ENCODE data around the gene NOS2.
"Not testable (repeated sequence)": the region's sequence is repeated elsewhere in the genome, so short reads cannot be mapped to it uniquely, and the experiment has no call there.

NOS2 gene

DNA sequence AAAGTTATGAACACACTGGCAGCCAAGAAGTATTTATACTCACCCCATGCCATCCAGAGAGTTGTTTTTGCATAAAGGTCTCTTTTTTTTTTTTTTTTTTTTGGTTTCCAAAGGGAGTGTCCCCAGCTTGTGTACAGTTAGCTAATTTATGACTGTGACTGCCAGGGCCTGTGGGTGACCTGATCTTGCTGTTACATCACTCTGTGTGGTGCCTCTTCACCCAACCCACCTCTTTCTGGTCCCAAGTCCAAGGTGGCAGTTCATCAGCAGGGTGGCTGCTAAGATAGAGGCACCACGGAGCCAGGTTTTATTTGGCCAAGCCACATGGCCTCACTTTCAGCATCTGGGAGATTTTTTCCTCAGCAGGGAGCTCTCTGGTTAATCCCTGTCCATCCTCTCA, at the start of gene NOS2:
TSS of gene NOS2 (minus strand) at position 8 of the 400 bp plus-strand sequence. CDS start 1,720 bp downstream, outside the sequence.
- no peak for DNase-seq (ENCODE audit: low read depth in 3 of 3)

DNA sequence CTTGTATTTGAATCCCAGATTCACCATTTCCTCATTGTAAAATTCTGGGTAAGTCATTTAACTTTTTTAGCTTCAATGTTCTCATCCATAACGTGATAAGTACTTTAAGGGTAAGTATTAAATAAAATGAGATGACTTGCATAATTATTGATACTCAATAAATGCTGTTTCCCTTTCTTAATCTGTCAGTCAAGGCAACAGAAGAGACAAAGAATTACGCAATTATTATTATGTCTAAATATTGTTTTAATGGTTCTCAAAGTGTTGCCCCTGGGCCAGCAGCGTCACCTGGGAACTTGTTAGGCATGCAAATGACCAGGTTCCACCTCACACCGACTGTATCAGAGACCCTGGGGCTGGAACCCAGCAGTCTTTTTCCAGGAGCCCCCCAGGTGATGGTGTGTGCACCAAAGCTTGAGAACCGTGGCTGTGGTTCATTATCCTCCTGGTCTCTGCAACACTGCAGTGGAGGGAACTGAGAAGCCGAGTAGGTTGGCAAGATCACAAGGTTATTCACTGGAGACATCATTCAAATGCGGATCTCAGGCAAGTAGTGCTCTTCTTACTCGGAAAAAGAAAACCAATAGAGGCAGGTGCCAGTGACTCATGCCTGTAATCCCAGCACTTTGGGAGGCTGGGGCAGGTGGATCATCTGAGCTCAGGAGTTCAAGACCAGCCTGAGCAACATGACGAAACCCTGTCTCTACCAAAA, 49.3 kb upstream of the NOS2 start:
- DNase-seq (ENCODE audit: low read depth in 3 of 3) = no peak

DNA sequence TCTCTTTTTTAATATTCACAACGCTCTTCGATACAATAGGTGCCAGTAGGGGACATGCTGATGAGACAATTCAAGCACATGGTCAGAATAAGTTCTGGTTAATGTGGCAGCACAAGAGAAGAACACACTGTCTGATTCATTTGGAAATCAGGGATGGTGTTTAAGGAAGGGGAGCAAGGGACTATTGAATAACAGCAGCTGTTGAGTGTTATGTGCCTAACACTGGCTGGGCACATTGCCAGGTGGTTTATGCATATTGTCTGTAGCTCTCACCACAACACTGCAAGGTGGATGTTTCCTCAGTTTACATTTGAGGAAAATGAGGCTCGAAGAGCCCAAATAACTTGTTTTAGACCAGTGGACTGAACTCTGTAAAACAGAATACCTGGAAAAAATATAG, 48.6 kb upstream of the NOS2 start:
- no peak for DNase-seq (ENCODE audit: low read depth in 3 of 3)

DNA sequence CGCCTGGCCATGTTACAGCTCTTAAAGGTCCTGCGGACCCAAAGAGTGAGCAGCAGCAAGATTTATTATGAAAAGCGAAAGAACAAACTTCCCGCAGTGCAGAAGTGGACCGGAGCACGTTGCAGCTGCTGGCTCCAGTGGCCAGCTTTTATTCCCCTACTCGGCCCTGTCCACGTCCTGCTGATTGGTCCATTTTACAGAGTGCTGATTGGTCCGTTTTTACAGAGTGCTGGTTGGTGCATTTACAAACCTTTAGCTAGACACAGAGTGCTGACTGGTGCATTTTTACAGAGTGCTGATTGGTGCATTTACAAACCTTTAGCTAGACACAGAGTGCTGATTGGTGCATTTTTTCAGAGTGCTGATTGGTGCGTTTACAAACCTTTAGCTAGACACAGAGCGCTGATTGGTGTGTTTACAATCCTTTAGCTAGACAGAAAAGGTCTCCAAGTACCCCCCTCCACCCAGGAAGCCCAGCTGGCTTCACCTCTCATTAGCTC, 46.5 kb upstream of the NOS2 start:
- not testable (repeated sequence) for DNase-seq (ENCODE audit: low read depth in 3 of 3)

DNA sequence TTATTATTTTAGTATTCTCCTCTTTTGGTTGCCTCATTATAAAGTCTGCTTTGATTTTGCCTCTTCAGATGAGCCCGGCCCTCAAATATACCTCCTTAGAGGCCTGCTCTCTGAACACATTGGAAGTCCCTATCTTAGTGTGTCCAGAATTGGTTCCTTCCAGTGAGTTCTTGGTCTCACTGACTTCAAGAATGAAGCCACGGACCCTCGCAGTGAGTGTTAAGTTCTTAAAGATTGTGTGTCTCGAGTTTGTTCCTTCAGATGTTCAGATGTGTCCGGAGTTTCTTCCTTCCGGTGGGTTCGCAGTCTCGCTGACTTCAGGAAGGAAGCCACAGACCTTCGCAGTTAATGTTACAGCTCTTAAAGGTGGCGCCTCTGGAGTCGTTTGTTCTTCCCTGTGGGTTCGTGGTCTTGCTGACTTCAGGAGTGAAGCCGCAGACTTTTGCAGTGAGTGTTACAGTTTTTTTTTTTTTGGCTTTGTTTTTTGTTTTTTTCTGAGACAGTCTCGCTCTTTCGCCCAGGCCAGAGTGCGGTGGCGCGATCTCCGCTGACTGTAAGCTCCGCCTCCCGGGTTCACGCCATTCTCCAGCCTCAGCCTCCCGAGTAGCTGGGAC, 45.8 kb upstream of the NOS2 start:
- no peak for DNase-seq (ENCODE audit: low read depth in 3 of 3)

DNA sequence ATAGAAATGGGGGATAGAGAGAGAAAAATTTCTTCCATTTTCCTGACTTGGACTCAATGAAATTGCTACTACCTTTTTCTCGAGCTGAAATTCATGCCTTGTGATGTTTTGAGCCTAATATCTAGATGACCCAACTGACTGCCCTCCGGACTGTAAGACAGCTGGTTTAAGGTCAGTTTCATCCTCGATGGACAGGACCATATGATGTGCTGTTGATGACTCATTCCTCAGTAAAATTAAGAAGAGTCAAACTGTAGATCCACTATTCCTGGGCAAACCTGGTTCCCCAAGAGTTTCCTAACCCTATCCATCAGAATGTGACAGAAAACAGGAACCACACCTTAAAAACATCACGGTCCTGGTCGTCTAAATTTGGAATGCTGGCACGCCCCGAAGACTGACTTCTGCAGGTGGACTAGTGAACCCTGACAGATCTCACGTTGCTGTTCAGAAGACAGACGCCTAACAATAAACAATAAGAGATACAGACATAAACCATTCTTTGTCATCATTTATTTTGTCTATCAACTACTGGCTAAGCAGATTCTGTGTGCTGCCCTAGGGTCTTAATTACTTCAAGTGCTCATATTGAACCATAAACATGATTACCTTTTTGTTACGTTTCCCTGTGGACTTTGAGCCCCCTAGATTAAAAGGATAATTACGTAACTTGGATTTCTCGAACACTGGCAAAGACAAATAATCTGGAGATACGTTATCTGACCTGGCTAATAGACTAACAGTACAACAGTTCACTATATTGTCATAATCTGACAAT, 45.1 kb upstream of the NOS2 start:
- no peak for DNase-seq (ENCODE audit: low read depth in 3 of 3)

DNA sequence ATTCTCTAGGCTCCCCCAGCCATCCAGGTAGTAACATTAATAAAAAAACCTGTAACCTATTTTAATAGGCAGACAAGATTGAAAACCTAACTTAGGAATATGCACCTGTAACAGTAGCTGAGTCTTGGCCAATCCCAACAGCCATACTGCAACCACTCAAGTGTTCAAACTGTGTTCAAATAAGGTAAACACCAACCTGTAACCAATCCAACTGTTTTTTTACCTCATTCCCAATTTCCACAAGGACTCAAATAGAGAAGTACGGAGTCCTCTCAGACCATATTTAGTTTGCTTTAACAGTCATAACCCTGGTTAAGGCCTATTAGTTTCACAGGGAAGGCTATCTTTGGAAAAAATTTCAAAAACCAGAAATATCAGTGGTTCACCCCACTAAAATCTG, 40.4 kb upstream of the NOS2 start:
- DNase-seq (ENCODE audit: low read depth in 3 of 3) = no peak

DNA sequence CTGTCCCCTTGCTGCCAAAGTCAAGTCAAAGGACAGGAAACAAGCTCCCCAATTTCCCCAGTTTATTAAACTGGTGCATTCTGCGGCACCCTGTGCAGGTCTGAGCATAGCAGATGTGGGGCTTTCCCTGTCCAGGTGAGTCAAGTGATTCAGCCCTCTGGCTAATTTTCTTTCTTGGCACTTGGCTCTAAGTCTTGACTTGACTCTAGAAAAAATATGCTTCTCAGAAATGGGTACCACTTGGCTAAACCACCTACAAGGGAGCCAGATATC, 40.0 kb upstream of the NOS2 start:
- DNase-seq (ENCODE audit: low read depth in 3 of 3) = not testable (repeated sequence)

DNA sequence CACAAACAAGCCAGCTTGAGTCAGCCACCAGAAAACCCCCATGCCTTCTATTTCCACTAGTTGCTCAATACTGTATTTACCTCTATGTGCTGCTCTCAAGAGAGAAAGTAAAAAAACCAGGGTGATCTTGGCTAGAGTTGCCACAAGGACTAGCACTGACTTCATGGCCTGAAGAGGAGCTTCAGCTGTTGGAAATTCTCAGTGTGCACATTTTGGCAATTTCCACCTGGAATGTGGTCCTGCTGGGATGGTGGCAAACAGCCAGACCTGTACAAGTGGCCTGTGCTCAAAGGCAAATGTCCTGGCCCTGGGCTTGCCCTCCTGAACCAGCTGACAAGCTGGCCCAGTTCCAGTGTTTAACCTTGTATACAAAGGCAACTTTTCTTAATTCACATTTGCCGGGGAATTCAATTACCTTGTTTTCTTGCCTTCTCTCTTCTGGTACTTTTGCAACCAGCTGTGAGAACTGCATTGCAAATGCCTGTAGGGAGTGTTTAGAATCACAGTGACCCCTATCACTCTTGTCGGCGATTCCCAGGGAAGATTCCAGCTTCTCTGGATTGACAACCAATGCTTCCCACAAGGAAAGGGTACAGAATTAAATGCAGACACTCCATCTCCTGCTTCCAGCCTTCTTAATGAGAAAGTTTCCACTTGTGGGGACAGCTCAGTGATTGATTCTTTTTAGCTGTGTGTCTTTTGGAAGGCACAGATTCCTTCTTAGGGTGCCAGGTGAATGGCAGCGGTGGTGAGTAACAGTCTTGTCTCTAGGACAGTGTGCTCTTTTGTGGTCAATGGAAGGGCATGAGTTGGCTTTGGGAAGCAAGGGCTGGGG, 39.5 kb upstream of the NOS2 start:
- not testable (repeated sequence) for DNase-seq (ENCODE audit: low read depth in 3 of 3)

DNA sequence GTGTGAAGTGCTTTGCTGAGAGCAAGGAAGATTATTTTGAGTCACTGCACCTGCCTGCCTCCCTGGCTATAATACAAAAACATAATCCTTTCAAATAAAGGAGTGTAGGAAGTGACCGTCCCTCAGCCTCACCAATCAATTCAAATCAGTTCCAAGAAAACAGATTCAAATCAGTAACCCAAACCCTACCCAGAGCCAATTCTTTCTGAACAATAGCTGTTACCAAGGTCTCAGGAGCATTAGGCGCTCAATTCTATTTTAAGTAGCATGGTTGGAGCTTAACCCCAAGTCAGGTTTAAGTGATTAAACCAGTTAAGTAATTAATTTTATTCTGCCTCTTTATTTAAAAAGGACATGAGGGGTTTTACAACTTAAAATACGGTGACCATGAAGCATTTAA, 38.3 kb upstream of the NOS2 start:
- DNase-seq (ENCODE audit: low read depth in 3 of 3) = not testable (repeated sequence)

DNA sequence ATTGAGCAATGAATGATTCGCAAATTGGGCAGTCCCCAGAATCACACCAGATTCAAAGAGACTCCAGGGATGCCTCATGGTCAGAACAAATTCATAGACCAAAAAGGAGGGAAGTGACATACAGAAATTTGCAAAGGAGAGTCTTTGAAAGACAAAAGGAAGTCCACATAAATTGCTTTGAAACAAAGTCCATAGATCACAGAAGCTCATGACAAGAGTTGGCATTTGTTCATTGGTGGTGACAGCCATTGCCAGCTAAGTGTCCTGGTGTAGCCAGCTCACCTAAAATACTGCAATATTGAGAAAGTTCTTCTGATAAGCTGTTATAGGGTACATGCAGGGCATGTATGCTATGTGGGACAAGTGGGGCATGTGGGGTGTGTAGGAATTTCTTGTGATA, 37.4 kb upstream of the NOS2 start:
- not testable (repeated sequence) for DNase-seq (ENCODE audit: low read depth in 3 of 3)

DNA sequence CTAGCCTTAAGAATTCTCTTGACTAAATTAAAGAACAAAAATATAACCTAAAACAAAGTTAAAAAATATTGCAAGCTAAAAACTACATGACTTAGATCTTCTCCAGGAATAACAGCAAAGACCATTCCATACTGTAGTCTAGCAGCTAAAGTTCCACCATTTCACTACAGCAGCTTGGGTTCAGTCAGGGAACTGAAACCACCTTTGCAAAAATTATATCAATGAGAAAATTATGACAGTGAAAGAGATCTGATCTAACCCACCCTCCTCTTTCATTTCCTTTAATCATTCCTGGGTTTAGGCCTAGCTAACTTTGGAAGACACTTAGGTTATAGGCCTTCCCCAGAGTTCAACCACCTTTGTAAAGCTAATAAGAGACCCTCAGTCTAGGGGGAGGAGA, 36.3 kb upstream of the NOS2 start:
- no peak for DNase-seq (ENCODE audit: low read depth in 3 of 3)

DNA sequence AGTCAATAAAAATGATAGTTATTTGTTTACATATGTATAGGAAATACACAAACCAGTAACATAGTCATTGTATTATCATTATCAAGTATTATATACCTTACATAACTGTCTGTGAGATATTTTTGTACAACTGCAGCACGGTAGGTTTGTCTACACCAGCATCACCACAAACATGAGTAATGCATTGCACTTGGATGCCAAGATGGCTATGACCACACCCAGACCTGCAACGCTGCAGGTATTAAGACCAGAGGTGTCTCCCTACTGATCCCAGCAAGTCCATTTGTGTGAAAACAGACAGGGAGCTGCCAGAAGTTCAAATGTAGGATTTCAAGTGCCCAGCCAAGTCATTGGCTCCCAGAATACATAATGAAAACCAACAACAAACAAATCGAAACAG, 34.2 kb upstream of the NOS2 start:
- no peak for DNase-seq (ENCODE audit: low read depth in 3 of 3)

DNA sequence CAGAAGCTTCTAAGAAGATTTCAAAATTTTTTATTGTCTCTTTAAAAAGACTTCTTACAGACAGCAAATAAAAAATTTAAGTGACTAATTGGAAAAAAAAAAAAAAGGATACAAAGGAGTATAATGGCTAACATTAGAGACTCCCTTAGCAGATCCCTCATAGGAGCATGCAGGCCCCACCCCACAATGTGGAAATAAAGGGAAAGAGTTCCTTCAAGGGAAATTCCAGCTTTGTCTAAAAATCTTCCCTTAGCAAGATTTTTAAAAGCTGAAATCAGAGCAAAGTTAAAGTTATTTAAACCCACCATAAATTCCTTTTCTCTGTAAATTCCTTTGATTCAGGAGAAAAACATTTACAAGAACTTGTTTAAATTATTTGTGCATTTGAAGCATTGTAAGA, 32.5 kb upstream of the NOS2 start:
- DNase-seq (ENCODE audit: low read depth in 3 of 3) = no peak

DNA sequence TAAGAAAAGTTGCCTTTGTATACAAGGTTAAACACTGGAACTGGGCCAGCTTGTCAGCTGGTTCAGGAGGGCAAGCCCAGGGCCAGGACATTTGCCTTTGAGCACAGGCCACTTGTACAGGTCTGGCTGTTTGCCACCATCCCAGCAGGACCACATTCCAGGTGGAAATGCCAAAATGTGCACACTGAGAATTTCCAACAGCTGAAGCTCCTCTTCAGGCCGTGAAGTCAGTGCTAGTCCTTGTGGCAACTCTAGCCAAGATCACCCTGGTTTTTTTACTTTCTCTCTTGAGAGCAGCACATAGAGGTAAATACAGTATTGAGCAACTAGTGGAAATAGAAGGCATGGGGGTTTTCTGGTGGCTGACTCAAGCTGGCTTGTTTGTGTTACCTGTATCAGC, 29.6 kb upstream of the NOS2 start:
- not testable (repeated sequence) for DNase-seq (ENCODE audit: low read depth in 3 of 3)

DNA sequence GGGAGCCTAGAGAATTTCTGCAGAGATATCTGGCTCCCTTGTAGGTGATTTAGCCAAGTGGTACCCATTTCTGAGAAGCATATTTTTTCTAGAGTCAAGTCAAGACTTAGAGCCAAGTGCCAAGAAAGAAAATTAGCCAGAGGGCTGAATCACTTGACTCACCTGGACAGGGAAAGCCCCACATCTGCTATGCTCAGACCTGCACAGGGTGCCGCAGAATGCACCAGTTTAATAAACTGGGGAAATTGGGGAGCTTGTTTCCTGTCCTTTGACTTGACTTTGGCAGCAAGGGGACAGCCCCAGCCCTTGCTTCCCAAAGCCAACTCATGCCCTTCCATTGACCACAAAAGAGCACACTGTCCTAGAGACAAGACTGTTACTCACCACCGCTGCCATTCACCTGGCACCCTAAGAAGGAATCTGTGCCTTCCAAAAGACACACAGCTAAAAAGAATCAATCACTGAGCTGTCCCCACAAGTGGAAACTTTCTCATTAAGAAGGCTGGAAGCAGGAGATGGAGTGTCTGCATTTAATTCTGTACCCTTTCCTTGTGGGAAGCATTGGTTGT, 28.9 kb upstream of the NOS2 start:
- DNase-seq (ENCODE audit: low read depth in 3 of 3) = not testable (repeated sequence)

DNA sequence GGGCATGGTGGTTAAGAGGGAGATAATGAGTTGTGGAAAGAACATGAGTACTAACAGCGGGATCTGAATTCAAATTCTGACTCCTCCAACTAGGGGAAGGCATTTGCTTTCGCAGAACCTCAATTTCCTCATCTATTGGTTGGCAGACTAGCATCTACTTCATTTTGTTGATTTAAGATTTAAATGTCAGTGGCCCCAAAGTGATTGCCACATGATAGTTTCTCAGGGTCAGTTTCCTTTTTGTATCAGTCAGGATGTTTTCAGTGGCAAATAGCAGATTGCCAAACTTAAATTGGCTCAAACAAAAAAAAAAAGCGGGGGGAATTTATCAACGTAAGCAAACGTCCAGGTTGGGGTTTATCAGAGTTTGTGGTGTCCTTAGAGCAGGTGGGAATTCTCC, 25.1 kb upstream of the NOS2 start:
- DNase-seq (ENCODE audit: low read depth in 3 of 3) = no peak

DNA sequence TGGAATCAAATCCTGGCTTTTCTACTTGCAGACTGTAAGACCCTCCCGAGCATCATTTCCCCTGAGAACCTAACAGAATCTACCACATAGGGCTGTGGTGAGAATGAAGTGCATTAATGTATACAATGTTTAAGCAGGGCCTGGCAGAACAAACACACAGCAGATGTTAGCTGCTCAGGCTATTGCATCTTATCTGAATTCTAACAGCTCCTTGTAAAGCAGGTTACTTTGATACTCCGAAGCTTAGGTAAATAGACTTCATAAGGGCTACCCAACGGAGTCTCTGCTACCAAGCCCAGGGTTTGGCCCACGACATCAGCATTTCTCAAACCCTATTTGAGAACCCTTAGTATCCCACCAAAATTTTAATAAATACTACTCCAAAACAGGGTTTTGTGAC, 24.4 kb upstream of the NOS2 start:
- DNase-seq (ENCODE audit: low read depth in 3 of 3) = no peak

DNA sequence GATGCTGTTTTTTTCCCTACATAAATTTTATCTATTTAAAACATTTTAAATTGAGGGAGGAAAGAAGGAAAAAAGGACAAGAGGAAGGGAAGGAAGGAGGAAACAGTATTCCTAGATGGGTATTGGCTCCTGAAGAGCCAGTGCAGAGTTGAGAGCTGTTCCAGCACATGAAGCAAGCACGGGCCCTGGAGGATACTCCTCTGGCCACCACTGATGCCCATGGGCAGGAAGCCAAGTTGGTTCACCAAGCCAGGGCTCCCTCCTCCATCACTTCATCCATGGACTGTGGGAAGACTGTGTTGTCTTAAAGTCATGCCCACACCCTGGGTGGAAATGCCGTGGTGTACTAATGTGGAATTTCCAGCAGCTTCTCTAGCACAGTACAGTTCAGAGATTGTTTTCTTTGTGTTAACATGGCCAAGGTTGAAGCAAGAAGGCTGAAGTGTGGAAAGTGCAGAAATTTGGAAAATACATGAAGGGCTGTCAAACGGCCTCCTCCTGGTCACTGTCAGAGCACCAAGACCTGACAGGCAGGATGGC, 23.9 kb upstream of the NOS2 start:
- no peak for DNase-seq (ENCODE audit: low read depth in 3 of 3)

DNA sequence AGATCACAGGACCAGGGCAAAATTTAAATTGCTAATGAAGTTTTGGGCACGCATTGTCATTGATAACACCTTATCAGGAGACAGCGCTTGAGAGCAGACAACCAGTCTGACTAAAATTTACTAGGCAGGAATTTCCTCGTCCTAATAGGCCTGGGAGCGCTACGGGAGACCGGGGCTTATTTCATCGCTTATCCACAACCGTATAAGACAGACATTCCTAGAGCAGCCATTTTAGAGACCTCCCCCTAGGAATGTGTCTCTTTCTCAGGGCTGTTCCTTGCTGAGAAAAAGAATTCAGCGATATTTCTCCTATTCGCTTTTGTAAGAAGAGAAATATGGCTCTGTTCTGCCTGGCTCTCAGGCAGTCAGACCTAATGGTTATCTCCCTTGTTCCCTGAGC, 21.8 kb upstream of the NOS2 start:
- not testable (repeated sequence) for DNase-seq (ENCODE audit: low read depth in 3 of 3)

DNA sequence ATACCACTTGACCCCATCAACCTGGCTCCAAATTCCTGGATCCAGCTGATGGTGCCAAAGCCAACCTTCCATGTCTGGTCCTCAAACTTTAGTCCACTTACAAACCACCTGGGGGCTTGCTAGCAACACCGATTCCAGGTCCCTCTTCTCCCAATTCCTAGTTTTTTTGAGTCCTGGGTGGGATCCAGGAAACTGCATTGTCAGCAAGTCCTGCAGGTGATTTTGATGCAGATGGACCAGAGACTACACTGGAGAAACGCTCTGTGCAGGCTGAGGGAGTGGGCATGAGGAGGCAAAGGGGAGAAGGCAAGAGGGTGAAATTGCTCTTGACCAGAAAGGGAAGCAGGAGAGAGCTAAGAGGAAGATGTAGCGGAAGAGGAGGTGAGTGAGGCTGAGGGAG, 21.0 kb upstream of the NOS2 start:
- DNase-seq (ENCODE audit: low read depth in 3 of 3) = no peak
